A673 (cell line): ENCODE measurements around the gene PFAS.

Source experiments
- EZH2 ChIP-seq: fragments of 200-600 bp; sonication (generic); IDR thresholded peaks from 2 replicates; pipeline ENCODE4 v1.6.1; 2017; ENCODE audit warnings: borderline replicate concordance, low read depth, mild to moderate bottlenecking, mixed read lengths, antibody characterized with exemption, low read length; ENCODE audit not compliant: poor library complexity, severe bottlenecking
- TF ChIP-seq, protein P1 (sequence below): fragments of 300-800, 200-600 bp; sonication (generic); conservative IDR thresholded peaks from 2 replicates; pipeline ENCODE4 v1.5.1; 2017; ENCODE audit warnings: low read depth, mild to moderate bottlenecking, antibody characterized with exemption, low read length, moderate library complexity, mixed read lengths

DNA sequence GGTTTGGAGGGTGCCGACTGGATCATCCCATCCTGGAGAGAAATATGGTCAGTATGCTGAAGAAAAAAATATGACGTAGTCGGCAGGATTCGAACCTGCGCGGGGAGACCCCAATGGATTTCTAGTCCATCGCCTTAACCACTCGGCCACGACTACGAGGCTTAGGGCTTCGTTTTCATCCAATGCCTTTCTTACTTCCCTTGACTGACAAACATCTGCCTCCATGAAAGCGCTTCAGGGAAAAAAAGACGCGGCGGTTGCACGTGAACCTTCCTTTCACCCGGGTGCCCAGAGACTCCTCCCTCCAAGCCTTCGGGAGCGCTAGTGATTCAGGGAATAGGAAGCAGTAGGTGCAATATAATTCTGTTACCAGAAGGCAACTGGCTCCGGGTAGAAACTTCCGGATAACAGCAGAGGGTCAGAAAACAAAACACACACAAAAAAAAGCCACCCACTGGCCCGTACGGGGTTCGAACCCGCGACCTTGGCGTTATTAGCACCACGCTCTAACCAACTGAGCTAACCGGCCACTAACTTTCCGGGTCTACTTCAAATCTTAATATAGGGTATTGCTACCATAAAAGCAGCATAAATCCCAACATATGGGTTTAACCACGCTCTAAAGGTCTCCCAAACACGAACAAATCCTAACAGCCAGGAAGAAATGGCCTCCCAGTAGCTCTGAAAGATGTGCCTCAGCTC lies 22.4 kb upstream of the PFAS start:
- TF ChIP-seq, protein P1, sequence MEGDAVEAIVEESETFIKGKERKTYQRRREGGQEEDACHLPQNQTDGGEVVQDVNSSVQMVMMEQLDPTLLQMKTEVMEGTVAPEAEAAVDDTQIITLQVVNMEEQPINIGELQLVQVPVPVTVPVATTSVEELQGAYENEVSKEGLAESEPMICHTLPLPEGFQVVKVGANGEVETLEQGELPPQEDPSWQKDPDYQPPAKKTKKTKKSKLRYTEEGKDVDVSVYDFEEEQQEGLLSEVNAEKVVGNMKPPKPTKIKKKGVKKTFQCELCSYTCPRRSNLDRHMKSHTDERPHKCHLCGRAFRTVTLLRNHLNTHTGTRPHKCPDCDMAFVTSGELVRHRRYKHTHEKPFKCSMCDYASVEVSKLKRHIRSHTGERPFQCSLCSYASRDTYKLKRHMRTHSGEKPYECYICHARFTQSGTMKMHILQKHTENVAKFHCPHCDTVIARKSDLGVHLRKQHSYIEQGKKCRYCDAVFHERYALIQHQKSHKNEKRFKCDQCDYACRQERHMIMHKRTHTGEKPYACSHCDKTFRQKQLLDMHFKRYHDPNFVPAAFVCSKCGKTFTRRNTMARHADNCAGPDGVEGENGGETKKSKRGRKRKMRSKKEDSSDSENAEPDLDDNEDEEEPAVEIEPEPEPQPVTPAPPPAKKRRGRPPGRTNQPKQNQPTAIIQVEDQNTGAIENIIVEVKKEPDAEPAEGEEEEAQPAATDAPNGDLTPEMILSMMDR = no peak
- no peak for TF ChIP-seq EZH2
